MM.1S (cell line): Measurements from ENCODE around the gene PCDH19.

Source experiments
- CTCF ChIP-seq: fragments of 300-600 bp; sonication (generic); IDR thresholded peaks from 2 replicates; pipeline ENCODE4 v1.5.1; 2016; ENCODE audit warnings: antibody characterized with exemption, low read length, mixed read lengths
- EZH2 ChIP-seq: fragments of 300-600 bp; sonication (generic); optimal IDR thresholded peaks from 2 replicates; pipeline ENCODE3; 2017; ENCODE audit warnings: low read depth, mild to moderate bottlenecking, antibody characterized with exemption, low read length, mixed read lengths

- no peak for TF ChIP-seq CTCF
- TF ChIP-seq EZH2: no peak
These were observed 132.8 kb downstream of the PCDH19 start for GRCh38 chrX:100277231-100277630.
